Lung (tissue), 12 donors: Measurements from ENCODE around the gene ZNF175. TPM values are rescaled to one million over a fixed set of nuclear protein-coding genes. Genes with fewer than 3 reads are reported as not detected.

ENCODE experiments used
- ATAC-seq: fragments of 200-7000 bp; cut with Tn5 transposase; one replicate; pipeline ENCODE4 v1.9.1; 2020; ENCODE audit warnings: moderate number of reproducible peaks; ENCODE audit not compliant: insufficient read depth, low FRiP score
- DNase-seq, 3 donors: peaks; one replicate each; pipeline ENCODE4 v3.0.0-alpha.2; 2013 to 2017
- H3K27ac ChIP-seq, 2 donors: one replicate each; pipeline ENCODE4 v1.5.1; 2013; ENCODE audit warnings: mild to moderate bottlenecking in 2 of 2, moderate library complexity in 2 of 2, control low read depth in 1 of 2, inconsistent platforms in 1 of 2, low read depth in 1 of 2, low read length in 1 of 2
- H3K27me3 ChIP-seq, 3 donors: one replicate each; pipeline ENCODE4 v1.5.1; 2013; ENCODE audit warnings: low read length in 2 of 3; ENCODE audit not compliant: control insufficient read depth in 3 of 3, insufficient read depth in 3 of 3
- H3K36me3 ChIP-seq, 4 donors: one replicate each; pipeline ENCODE4 v1.5.1; 2013; ENCODE audit warnings: low read length in 4 of 4, mild to moderate bottlenecking in 1 of 4, moderate library complexity in 1 of 4; ENCODE audit not compliant: control insufficient read depth in 4 of 4, insufficient read depth in 4 of 4
- H3K4me1 ChIP-seq, 5 donors: one replicate each; pipeline ENCODE4 v1.5.1; 2013; ENCODE audit warnings: low read length in 5 of 5, mild to moderate bottlenecking in 2 of 5, moderate library complexity in 1 of 5; ENCODE audit not compliant: control insufficient read depth in 5 of 5, insufficient read depth in 5 of 5
- H3K4me3 ChIP-seq: one replicate; pipeline ENCODE4 v1.5.1; 2013; ENCODE audit warnings: mild to moderate bottlenecking, control low read depth, moderate library complexity
- H3K9ac ChIP-seq, 2 donors: one replicate each; pipeline ENCODE4 v1.5.1; 2013; ENCODE audit warnings: low read length in 2 of 2, control low read depth in 1 of 2; ENCODE audit not compliant: insufficient read depth in 1 of 2
- H3K9me3 ChIP-seq, 4 donors: one replicate each; pipeline ENCODE4 v1.5.1; 2013; ENCODE audit warnings: low read length in 3 of 4, mild to moderate bottlenecking in 1 of 4, moderate library complexity in 1 of 4; ENCODE audit not compliant: control insufficient read depth in 4 of 4, insufficient read depth in 3 of 4
- CTCF ChIP-seq: IDR thresholded peaks from 2 replicates; pipeline ENCODE4 v1.5.1; 2012; ENCODE audit warnings: mild to moderate bottlenecking; ENCODE audit errors: control extremely low read depth, extremely low read depth
- WGBS, 2 donors: extraction: QIAGEN DNeasy Blood & Tissue Kit; methylation state at CpG; one replicate each; pipeline ENCODE4 v1.1.7; 2013; 5-methylcytosine and 5-hydroxymethylcytosine counted together
- polyA plus RNA-seq, 2 donors: library from polyadenylated mRNA; stranded (reverse); fragments of 200-250 nt; gene quantifications; one replicate each; pipeline ENCODE4 v1.2.1, GENCODE V29; 2013
- total RNA-seq, 2 donors: library from RNA; depleted of rRNA in 1 of 2; stranded (reverse); fragments of >200 nt in 1 of 2; gene quantifications; one replicate each; pipeline ENCODE4 v1.2.1, GENCODE V29; 2014 to 2021
- donor health status: control.
- donor health status: control.
- donor health status: Bipolar disorder and iron deficiency.
- donor health status: healthy.
- donor health status: DM: yes; HTN: yes; CAD: no.

Gene ZNF175
- total and polyA plus RNA-seq, 4 donors: 2.5 to 11.4 (median 5.9) TPM

DNA sequence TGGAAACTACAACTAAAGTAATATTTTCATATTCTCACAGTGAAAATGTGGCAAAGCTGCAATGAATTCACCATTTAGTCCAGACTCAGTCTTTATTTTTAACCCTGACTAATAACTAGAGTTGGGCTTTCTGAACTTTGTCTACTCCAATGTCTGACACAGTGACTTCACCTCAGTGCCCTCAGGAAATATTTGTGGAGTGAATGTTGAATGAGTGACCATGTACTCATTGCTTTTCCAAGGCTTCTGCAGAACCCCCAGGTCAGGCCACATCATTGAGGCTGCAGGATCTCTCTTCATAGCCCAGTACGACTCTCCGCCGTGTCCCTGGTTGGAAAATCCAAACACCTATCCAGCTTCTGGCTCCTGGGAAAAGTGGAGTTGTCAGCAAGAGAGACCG is 1.8 kb downstream of the ZNF175 start:
- Histone ChIP-seq H3K36me3 (peaks cover 0 to 21% (median 11%) of the 10 kb centered on the region in 4 donors), H3K27me3 (peaks cover 0 to 4% (median 0%) of the 10 kb centered on the region in 3 donors), H3K9me3 (no peaks in the 10 kb centered on the region), H3K4me1 (peaks cover 6 to 13% (median 11%) of the 10 kb centered on the region in 5 donors), H3K9ac (no peak overlapping the region), H3K27ac (no peak overlapping the region), H3K4me3 (no peak overlapping the region)
- TF ChIP-seq CTCF: no peak
- 99% methylated on average over 4 of the region's 4 CpGs for WGBS, 2 donors
- DNase-seq: no peak
- ATAC-seq: no peak

- Histone ChIP-seq H3K4me1 (peaks cover 6 to 13% (median 11%) of the 10 kb centered on the region in 5 donors), H3K9ac (no peak overlapping the region), H3K36me3 (peaks cover 0 to 21% (median 11%) of the 10 kb centered on the region in 4 donors), H3K4me3 (no peak overlapping the region), H3K27me3 (peaks cover 0 to under 1% (median 0%) of the 10 kb centered on the region in 3 donors), H3K27ac (no peak overlapping the region), H3K9me3 (no peaks in the 10 kb centered on the region)
- no peak for TF ChIP-seq CTCF
- DNase-seq (no peak), ATAC-seq (no peak)
- WGBS, 2 donors: 92 to 95% methylated on average over 3 of the region's 3 CpGs
Observed at GRCh38 chr19:51573331-51573730, 2.2 kb downstream of the ZNF175 start.

GRCh38 chr19:51576850-51577249 is 5.8 kb downstream of the ZNF175 start:
- no peaks in the 10 kb centered on the region for H3K27me3 ChIP-seq
- WGBS, 2 donors: 93 to 95% methylated on average over 6 of the region's 6 CpGs
- H3K9ac ChIP-seq: no peak overlapping the region
- ATAC-seq: no peak
- no peak overlapping the region for H3K27ac ChIP-seq
- peaks cover 5 to 9% (median 7%) of the 10 kb centered on the region in 5 donors for H3K4me1 ChIP-seq
- H3K9me3 ChIP-seq: no peaks in the 10 kb centered on the region
- TF ChIP-seq CTCF: no peak
- peaks cover 16 to 39% (median 23%) of the 10 kb centered on the region in 4 donors for H3K36me3 ChIP-seq
- no peak for DNase-seq
- no peak overlapping the region for H3K4me3 ChIP-seq
